IMR-90 (cell line): Measurements from ENCODE around the gene FBXW2.

ENCODE experiments used
- BHLHE40 ChIP-seq: fragments of 150-350 bp; IDR thresholded peaks from 2 replicates; pipeline ENCODE4 v1.6.1; 2016; ENCODE audit warnings: mild to moderate bottlenecking, low read depth, low read length
- FOS ChIP-seq: fragments of 150-350 bp; IDR thresholded peaks from 2 replicates; pipeline ENCODE4 v1.6.1; 2016; ENCODE audit warnings: low read depth, low read length
- MAFK ChIP-seq: IDR thresholded peaks from 2 replicates; pipeline ENCODE4 v1.6.1; 2012; ENCODE audit warnings: low read depth, low read length, improper control_type of control experiment
- POLR2A ChIP-seq: IDR thresholded peaks from 2 replicates; pipeline ENCODE4 v1.6.1; 2012; ENCODE audit warnings: mild to moderate bottlenecking, low read depth, low read length
- RAD21 ChIP-seq: IDR thresholded peaks from 2 replicates; pipeline ENCODE4 v1.6.1; 2012; ENCODE audit warnings: low read length, improper control_type of control experiment
- TF ChIP-seq, protein P1 (sequence below): conservative IDR thresholded peaks from 2 replicates; pipeline ENCODE4 v1.5.1; 2012; ENCODE audit warnings: mild to moderate bottlenecking, low read depth, low read length, improper control_type of control experiment
- TF ChIP-seq, protein P2 (sequence below): fragments of 150-350 bp; IDR thresholded peaks from 2 replicates; pipeline ENCODE4 v1.6.1; 2016; ENCODE audit warnings: low read depth, mild to moderate bottlenecking, low read length, moderate library complexity, borderline replicate concordance

DNA sequence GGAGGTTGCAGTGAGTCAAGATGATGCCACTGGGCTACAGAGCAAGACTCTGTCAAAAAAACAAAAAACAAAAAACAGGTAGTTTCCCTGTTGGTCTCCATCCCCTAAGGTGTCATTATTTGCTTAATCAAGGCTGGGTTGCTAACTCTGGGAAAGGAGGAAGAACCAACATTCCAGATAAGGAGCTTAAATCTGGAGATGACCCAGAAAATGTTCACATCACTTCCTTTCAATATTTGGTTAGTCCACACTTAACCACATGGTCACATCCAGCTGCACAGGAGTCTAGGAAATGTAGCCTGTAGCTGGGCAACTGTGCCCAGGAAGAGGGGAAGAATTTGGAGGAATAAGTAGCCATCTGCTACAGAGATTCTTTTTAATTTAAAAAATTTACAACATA, 53.1 kb downstream of the FBXW2 start:
- TF ChIP-seq, protein P1, sequence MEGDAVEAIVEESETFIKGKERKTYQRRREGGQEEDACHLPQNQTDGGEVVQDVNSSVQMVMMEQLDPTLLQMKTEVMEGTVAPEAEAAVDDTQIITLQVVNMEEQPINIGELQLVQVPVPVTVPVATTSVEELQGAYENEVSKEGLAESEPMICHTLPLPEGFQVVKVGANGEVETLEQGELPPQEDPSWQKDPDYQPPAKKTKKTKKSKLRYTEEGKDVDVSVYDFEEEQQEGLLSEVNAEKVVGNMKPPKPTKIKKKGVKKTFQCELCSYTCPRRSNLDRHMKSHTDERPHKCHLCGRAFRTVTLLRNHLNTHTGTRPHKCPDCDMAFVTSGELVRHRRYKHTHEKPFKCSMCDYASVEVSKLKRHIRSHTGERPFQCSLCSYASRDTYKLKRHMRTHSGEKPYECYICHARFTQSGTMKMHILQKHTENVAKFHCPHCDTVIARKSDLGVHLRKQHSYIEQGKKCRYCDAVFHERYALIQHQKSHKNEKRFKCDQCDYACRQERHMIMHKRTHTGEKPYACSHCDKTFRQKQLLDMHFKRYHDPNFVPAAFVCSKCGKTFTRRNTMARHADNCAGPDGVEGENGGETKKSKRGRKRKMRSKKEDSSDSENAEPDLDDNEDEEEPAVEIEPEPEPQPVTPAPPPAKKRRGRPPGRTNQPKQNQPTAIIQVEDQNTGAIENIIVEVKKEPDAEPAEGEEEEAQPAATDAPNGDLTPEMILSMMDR: no peak
- TF ChIP-seq FOS: no peak
- TF ChIP-seq, protein P2, sequence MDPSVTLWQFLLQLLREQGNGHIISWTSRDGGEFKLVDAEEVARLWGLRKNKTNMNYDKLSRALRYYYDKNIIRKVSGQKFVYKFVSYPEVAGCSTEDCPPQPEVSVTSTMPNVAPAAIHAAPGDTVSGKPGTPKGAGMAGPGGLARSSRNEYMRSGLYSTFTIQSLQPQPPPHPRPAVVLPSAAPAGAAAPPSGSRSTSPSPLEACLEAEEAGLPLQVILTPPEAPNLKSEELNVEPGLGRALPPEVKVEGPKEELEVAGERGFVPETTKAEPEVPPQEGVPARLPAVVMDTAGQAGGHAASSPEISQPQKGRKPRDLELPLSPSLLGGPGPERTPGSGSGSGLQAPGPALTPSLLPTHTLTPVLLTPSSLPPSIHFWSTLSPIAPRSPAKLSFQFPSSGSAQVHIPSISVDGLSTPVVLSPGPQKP: no peak
- TF ChIP-seq MAFK: no peak
- no peak for TF ChIP-seq RAD21
- TF ChIP-seq BHLHE40: no peak
- TF ChIP-seq POLR2A: no peak
